HEK293 (cell line): ENCODE measurements around the gene TRNT1.

Source experiments
- CTCF ChIP-seq: fragments of 450-650 bp; formaldehyde crosslinking; IDR thresholded peaks from 2 replicates; pipeline ENCODE4 v1.5.1; 2016; ENCODE audit warnings: missing biosample characterization, missing genetic modification characterization
- KLF1 ChIP-seq: fragments of 450-650 bp; formaldehyde crosslinking; IDR thresholded peaks from 2 replicates; pipeline ENCODE4 v1.5.1; 2016; ENCODE audit warnings: missing biosample characterization, missing genetic modification characterization
- MYNN ChIP-seq: fragments of 450-650 bp; formaldehyde crosslinking; IDR thresholded peaks from 2 replicates; pipeline ENCODE4 v1.5.1; 2016; ENCODE audit warnings: missing biosample characterization, missing genetic modification characterization, borderline replicate concordance
- YY1 ChIP-seq: fragments of 450-650 bp; formaldehyde crosslinking; IDR thresholded peaks from 2 replicates; pipeline ENCODE4 v1.5.1; 2018; ENCODE audit warnings: missing biosample characterization, missing genetic modification characterization
- ZBTB20 ChIP-seq: fragments of 450-650 bp; formaldehyde crosslinking; IDR thresholded peaks from 2 replicates; pipeline ENCODE4 v1.5.1; 2016; ENCODE audit warnings: missing biosample characterization, missing genetic modification characterization
- ZBTB26 ChIP-seq: fragments of 450-650 bp; formaldehyde crosslinking; optimal IDR thresholded peaks from 2 replicates; pipeline ENCODE3; 2016; ENCODE audit warnings: missing biosample characterization, mild to moderate bottlenecking, missing genetic modification characterization
- ZNF133 ChIP-seq: fragments of 450-650 bp; formaldehyde crosslinking; IDR thresholded peaks from 2 replicates; pipeline ENCODE4 v1.5.1; 2016; ENCODE audit warnings: missing biosample characterization, missing genetic modification characterization
- ZNF138 ChIP-seq: fragments of 450-650 bp; formaldehyde crosslinking; IDR thresholded peaks from 2 replicates; pipeline ENCODE4 v1.5.1; 2016; ENCODE audit warnings: missing biosample characterization, missing genetic modification characterization, borderline replicate concordance
- ZNF140 ChIP-seq: fragments of 450-650 bp; formaldehyde crosslinking; IDR thresholded peaks from 2 replicates; pipeline ENCODE4 v1.5.1; 2016; ENCODE audit warnings: missing biosample characterization, missing genetic modification characterization
- ZNF274 ChIP-seq, 2 experiments: fragments of 200-500 bp in 1 of 2; fragments of 450-650 bp in 1 of 2; sonication (Bioruptor generic) in 1 of 2; formaldehyde crosslinking in 1 of 2; IDR thresholded peaks; 2 replicates each; pipeline versions ENCODE4 v1.5.1 to v1.6.1; 2014 to 2016; ENCODE audit warnings: borderline replicate concordance in 1 of 2, inconsistent platforms in 1 of 2, low read length in 1 of 2, missing biosample characterization in 1 of 2, missing genetic modification characterization in 1 of 2
- TF ChIP-seq, protein P1 (sequence below): sonication (generic); formaldehyde crosslinking; IDR thresholded peaks from 2 replicates; pipeline ENCODE4 v1.8.1; 2022; ENCODE audit warnings: mild to moderate bottlenecking, moderate library complexity, missing genetic modification reagents
- TF ChIP-seq, protein P2 (sequence below): fragments of 450-650 bp; formaldehyde crosslinking; IDR thresholded peaks from 2 replicates; pipeline ENCODE4 v1.5.1; 2016; ENCODE audit warnings: missing biosample characterization, missing genetic modification characterization

DNA sequence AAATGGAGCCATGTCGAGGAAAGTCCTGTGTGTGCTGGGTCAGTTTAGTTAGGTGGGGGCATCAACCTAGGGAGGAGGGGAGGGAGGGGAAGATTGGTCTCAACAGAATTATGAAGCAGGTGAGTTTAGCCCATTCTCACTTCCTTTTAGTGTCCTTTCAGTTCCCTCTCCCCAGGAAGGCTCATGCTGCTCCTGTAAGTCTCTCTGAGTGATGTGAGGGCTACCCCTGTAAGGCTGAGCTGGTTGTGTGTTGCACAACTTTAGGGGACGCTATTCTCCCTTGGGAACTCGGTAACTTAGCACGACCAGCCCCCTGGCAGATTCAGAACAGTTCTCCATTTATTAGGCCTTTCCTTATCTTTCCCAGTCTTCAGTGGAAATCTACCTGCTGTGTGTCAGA, 37.7 kb upstream of the TRNT1 start:
- TF ChIP-seq ZNF274 (IDR thresholded peaks at IDR 0.05; ENCODE audit: low read length) (no peak), ZNF274 (tag by site-specific recombination; IDR thresholded peaks at IDR 0.05; ENCODE audit: borderline replicate concordance) (no peak), CTCF (tag by site-specific recombination) (no peak), KLF1 (tag by site-specific recombination) (no peak), MYNN (tag by site-specific recombination) (no peak), YY1 (tag by site-specific recombination) (no peak), ZNF133 (tag by site-specific recombination) (no peak), ZBTB26 (no peak), ZBTB20 (tag by site-specific recombination) (no peak), ZNF138 (no peak), ZNF140 (tag by site-specific recombination) (no peak)
- TF ChIP-seq, protein P1, sequence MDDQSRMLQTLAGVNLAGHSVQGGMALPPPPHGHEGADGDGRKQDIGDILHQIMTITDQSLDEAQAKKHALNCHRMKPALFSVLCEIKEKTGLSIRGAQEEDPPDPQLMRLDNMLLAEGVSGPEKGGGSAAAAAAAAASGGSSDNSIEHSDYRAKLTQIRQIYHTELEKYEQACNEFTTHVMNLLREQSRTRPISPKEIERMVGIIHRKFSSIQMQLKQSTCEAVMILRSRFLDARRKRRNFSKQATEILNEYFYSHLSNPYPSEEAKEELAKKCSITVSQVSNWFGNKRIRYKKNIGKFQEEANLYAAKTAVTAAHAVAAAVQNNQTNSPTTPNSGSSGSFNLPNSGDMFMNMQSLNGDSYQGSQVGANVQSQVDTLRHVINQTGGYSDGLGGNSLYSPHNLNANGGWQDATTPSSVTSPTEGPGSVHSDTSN = no peak
- TF ChIP-seq, protein P2, sequence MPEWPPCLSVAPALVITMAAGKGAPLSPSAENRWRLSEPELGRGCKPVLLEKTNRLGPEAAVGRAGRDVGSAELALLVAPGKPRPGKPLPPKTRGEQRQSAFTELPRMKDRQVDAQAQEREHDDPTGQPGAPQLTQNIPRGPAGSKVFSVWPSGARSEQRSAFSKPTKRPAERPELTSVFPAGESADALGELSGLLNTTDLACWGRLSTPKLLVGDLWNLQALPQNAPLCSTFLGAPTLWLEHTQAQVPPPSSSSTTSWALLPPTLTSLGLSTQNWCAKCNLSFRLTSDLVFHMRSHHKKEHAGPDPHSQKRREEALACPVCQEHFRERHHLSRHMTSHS = no peak
